HG03558 (cell line): ENCODE results near the gene CAP1.
"Not testable (repeated sequence)": the region's sequence is repeated elsewhere in the genome, so short reads cannot be mapped to it uniquely, and the experiment has no call there.

ENCODE experiments used
- ATAC-seq: cut with Tn5 transposase; IDR thresholded peaks from one replicate; pipeline ENCODE4 v1.9.1; 2021; ENCODE audit warnings: moderate number of reproducible peaks; ENCODE audit not compliant: unreplicated experiment; ENCODE audit errors: extremely low read depth

CAP1 gene

DNA sequence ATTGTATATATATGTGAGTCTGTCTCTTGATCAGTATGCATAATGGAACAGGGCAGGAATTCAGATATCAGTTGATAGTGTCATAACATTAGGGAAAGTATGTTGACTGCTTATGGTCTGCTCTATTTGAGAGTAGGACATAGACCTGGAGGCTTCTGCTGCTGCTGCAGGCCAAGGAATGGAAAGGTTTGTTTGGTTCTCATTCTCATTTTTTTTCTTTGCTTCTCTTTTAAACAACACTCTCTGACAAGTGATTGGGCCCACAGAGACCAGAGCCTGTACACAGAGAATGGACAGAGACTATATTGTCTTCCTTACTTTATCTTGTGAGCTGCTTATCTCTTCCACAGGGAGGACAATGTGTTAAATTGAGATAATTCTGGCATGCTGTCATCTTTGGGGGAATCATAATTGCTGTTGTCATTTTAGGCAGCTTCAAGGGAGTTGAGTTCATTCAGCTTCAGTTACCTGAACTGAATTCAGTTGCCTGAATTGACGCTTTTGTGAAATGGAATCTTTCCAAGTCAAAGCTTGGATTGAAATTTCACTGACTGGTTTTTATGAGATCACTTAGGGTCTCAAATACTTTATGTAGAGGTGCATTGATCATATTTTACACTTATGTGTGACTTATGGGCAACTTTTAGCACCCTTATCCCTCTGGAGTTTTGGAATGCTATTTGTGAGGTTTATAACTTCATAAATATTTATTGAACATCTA, 16.9 kb downstream of the CAP1 start:
- no peak for ATAC-seq

DNA sequence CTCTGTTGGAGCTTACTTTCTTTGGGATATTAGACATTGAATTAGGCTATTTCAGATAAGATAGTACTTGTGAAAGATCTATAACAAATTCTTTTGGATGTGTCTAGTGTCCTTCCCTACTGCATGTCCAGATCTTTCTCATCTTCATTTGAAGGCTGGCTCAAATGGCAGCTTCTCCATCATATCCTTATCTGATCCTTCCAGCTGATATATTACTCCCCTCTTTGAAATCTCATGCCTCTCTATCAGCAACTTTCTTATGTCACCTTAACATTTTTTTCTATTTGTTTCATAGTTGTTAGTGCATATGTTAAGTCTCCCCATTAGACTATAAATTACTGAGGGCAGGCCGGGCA, 17.5 kb downstream of the CAP1 start:
- ATAC-seq, result no peak

DNA sequence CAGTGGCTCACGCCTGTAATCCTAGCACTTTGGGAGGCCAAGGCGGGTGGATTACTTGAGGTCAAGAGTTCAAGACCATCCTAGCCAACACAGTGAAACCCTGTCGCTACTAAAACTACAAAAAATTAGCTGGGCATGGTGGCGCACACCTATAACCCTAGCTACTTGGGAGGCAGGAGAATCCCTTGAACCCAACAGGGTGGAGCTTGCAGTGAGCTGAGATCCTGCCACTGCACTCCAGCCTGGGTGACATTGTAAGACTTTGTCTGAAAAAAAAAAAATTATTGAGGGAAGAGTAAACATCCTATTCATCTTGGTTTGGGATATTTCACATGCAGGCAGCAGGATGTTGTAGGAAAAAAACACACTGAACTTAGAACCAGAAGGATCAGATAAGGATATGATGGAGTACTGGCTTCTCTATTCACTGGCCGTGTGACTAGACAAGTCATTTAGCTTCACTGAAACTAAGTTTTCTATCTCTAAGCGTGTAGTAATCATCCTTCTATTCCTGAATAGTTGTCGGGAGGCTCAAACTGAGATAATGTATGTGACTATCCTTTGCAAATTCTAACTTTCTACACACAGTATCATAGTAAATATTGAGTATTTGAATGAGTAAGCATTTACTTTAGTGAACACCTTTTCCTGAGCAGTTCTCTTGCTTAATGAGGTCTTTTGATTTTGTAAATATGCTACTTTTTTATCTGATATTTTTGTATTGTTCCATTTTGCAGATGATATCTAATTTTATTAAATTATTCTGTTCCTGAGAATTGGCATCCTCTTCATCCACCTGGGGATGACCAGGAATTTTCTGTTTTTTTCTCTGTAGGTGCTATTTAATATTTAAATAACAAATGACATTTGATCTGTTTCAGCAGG, 18.2 kb downstream of the CAP1 start:
- ATAC-seq, result no peak

DNA sequence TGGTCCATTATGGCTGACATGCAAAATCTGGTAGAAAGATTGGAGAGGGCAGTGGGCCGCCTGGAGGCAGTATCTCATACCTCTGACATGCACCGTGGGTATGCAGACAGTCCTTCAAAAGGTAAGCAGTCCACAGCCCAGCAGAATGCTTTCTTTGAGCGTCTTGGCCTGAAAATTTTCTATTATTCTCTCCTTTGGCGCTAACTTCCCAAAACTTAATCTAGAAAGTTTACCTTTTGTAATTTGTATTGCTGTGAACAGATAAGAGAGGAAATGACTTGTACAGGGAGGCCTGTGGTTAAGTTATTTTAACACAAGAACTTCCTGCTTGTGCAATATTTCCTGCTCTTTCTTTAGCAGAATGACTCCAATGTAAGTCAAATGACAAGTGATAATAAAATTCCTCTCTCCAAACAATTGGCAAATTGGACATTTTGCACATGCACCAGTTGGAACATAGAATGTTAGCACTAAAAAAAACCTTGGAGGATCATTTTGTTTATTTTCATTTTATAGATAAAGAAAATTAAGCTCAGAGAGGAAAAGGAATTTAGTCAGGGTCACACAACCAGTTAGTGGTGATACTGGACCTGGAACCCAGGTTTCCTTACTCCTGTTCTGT, 18.9 kb downstream of the CAP1 start:
- no peak for ATAC-seq

DNA sequence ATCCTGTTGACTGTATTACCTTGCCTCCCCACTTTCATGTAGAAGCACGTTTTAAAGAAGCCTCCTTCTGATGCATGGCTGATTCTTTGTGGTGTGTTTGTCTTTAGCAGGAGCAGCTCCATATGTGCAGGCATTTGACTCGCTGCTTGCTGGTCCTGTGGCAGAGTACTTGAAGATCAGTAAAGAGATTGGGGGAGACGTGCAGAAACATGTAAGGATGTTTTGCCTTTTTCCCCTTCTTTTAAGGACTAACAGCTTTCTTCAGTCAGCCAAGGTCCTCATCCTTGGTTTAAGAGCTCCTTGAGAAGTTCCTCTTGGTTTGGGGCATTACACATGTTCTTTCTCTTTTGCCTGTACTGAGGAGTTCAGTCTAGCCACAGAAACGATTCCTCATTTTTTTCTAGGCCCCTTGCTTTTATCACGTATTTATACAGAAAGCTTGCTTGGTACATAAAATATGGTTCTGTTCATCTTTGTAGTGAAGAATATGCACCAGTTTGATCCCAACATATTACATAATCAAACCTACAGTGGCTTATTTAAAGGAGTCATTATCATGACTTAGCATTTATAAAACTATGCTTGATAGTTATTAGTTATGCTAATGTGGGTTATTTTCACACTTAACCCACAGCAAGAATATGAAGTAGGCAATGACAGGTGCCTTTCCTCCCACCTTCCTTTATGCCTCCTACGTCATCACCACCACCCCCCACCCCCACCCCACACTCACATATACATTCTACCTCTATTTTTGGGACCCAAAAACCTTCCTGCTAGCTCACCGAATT, 19.6 kb downstream of the CAP1 start:
- no peak for ATAC-seq

DNA sequence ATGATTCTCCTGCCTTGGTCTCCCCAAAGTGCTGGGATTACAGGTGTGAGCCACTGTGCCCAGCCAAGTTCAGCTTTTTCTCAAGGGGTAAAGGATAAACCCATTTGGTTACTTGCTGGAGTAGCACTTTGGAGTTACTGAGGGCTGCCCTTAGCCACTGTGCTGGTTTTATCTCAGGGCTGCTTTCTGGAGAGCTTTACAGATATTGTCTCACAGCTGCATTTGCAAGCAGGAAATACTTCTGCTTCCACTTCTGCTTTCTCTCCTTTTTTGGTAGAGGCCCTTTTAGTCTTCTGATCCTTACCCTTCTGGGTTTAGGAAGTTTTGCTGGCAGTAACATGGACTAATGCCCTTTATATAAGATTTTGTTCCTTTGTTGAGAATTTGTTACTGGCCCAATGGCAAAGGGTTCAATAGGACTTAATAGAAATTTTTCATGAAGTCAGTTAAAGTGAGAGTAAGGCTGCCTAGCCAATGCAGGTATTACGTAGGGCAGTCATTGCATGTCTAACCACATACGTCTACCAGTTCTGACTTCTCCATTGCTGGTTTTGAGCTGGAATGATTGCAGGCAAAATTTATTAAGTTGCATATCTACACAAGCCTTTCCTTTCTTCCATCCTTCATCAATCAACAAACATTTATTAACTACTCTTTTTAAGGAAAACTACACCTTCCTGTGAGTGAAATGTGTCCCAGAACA, 24.4 kb downstream of the CAP1 start:
- no peak for ATAC-seq

DNA sequence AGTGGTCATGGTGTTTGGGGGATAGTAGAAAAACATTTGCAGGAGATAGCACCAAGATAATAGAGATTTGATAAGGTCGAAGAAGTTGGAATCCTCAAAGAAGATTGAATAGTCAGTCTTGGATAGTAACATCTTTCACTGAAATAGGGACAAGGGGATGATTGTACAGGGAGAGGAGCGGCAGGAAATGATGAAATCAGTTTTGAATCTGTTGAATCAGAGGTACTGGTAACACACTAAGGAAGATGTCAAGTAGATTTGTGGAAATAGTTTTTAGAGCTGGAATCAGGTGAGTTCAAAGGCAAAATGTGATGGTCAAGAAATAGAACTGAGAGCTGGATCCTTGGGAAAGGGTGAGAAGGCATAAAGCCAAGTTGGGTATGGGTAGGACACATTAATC, 26.5 kb downstream of the CAP1 start:
- no peak for ATAC-seq

DNA sequence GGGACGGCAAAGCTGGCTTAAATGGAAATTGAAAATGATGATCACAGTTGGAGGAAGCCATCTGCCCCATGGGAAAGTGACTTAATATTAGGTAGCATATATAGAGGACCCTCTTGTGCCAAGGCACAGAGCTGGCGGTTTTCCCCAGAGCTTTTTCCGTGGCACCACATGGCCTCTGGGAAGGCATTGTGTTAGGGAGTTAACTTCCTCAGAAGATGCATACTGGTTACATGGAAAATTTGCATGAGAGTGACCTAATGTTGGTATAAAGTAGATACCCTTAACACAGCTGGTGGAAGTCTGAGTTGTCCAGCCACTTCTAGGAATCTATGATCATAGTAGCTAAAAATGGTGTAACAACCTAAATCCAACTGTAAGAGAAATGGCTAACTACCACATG, 27.3 kb downstream of the CAP1 start:
- ATAC-seq, result no peak

DNA sequence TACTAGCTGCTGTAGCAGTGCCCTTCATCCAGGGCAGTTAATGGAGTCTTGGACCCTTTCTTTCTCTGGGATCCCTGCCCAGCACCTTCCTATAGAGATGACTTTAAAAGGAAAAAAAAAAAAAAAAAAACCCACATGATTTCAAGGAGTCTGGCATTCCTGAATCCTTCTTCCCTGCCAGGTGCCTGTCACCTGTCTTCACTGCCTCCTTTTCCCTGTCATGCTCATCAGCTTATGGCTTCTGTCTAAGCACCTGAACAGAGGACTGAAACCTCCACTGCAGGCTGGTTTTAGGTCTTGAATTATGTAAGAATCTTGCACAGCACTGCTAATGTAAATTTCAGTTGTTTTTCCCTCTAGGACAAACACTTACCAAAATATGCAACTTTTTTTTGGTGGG, 31.6 kb downstream of the CAP1 start:
- no peak for ATAC-seq

DNA sequence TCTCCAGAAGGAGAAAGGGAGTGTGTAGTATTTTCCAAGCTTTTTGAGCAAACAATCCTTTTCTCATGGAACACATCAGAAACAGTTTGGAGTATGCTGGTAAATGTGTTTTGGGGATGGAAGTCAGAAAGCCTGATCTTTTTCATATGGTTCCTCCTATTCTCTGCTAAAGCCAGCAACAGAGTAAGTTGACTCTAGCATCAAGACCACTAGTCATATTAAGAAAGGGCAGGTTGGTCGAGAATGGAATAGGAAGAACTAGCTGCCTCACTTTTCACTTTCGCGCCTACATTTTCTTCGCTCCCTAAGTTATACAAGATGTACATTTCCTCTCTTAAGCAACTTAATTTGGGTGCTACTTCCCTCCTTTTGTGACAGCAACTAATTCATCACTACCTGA, 32.5 kb downstream of the CAP1 start:
- no peak for ATAC-seq

DNA sequence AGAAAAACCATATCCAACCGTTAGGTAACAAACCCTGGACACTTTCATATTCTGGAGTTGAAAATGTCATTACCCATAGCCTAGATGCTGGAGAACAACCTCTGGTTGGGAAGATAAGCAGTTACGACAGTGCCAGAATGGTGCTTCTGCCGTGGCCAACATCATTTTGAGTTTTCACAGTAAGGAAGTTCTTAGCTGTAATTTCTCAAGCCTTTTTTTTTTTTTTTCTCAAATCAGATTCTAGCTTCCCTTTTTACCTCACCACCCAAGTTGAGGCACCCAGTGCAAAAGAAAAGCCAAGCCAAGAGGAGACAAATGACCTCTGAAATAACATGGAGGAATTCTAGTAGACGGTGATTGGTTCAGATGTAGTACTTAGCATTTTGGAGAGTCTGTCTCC, 34.7 kb downstream of the CAP1 start:
- ATAC-seq, result no peak

DNA sequence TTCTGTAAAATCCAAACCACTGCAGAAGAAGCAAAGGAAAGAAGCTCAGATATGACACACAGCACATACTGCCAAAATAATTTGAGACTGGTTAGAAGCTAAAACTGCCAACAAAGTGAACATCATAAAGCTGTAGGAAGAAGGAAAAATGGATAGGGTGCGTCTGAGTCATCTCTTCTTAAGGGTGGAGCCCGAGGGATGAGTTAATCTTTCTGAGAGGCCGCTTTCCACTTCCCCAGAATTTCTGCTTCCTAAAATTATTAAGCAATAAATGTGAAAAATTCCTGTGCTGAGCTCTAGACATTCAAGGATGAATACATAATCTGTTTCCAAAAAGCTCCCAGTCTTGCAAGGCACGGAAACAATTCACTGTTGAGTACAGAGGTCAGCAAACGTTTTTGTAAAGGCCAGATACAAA, 36.4 kb downstream of the CAP1 start:
- ATAC-seq, result no peak

DNA sequence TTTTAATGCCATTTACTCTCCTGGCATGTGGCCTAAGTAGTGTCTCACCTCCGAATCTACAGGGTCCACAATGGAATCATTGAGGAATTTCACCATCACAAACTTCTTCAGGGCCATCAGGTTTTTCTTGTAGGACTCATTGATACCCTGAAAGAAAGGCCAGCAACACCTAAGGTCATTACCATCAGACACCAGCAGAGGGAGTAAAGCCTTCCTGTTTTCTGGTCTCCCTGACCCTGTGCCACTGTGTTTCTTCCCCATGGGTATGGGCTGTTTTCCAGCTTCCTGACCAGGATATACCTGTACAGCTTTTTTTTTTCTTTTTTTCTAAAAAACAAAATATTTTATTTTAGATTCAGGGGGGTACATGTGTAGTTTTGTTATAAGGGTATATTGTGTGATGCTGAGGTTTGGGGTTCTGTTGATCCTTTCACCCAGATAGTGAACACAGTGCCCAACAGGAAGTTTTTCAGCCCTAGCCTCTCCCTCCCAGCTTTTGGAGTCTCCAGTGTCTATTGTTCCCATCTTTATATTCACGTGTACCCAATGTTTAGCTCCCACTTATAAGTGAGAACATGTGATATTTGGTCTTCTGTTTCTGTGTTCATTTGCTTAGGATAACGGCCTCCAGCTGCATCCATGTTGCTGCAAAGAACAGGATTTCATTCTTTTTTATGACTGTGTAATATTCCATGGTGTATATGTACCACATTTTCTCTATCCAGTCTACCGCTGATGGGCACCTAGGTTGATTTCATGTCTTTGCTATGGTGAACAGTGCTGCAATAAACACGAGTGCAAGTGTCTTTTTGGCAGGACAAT, 38.2 kb downstream of the CAP1 start:
- ATAC-seq, result no peak

DNA sequence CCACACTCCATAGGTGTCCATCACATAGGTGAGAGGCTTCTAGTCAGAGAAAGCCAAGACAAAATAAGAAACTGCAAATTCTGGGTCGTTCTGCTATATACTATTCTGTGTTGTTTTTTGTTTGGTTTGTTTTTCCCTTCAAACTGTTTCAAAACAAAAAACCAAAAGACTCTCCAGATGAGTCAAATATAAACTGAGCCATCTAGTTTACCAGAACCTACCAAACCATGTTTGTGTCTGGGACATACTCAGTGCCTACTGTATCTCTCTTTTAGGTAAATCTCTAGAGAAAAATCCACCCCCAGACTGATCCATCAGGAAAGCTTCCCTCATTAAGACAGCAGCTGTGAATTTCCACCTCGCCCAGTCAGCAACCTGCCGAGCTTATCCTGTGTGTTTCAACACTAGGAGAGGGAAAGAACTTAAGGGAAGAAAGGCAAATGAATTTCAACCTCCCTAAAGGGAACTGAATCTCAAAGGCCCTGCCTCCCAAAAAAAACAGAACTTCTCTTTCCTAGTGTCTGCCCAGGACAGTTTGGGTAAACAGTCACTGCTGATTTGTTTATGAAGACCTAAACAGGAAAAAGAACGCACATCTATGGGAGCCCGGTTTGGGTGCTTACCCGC, 39.4 kb downstream of the CAP1 start:
- no peak for ATAC-seq

DNA sequence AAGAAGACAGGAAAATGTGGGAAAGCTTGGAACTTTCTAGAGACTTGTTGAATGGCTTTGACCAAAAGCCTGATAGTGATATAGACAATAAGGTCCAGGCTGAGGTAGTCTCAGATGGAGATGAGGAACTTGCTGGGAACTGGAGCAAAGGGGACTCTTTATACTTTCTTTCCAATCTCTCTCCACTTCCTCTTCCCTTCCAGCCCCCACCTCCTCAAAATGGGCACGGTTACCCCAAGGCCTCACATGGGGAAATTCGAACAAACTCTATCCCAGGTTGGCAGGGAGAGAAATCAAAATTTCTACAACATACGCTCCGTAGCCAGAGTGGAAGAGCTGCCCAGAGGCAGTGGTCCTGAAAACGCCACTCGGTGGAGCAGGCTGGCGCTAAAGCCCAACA, 41.3 kb downstream of the CAP1 start:
- no peak for ATAC-seq

DNA sequence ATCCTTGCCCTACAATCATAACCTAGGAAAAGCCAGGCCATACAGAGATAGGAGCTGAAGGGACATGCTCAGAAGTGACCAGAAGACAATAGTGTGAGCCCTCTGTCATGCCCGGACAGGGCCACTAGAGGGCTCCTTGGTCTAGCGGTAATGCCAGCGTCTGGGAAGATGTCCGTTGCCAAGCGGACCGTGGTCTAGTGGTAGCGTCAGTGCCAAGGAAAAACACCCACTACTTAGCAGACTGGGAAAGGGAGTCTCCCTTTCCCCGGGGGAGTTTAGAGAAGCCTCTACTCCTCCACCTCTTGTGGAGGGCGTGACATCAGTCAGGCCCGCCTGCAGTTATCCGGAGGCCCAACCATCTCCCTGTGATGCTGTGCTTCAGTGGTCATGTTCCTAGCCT, 44.2 kb downstream of the CAP1 start:
- not testable (repeated sequence) for ATAC-seq

DNA sequence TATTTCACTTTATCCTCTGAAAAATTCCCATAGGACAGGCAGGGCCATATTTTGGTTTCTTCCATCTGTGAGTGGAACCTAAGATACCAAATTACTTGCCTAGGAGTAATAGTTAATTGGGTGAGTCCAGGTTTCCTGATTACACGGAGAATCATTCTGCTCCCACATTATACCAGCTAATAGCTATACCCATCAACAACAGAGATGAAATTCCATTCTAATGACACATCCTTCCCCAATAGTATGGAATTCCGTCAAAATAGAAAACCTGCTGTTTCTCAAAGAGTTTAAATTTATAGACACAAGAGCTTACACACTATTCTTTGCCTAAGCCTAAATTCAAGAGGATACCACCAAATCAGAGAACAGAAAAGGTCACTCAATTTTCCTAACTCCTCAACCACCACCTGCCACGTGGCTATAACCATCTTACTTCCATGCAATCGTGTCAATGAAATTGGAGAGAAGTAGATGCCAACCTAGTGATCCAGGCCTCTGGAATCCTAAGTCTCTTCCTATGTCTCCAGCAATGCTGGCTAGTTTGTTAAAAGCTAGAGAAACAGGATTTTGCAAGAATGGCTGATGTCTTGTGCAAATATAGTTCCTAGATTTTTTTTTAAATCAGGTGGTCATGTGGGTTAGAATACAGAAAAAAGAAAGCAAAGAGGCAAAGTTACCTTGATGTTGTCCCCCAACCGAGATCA, 50.3 kb downstream of the CAP1 start:
- ATAC-seq, result no peak

DNA sequence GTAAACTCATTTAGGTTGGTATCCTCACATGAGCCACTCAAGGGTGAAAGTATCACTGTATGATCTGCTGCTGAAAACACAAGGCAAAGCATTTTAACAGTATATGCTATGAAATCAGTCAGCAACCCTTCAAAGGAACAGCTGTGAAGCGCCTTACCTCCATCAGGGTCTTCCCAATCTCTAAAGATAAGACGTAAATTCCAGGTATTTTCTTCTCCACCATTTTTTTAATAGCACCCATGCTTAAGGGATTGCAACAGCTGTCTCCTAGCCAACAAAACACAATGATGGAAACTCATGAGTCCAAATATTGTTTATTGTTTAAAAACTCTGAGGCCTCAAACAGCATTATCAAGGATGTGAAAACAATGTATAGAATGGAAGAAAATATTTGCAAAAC, 51.7 kb downstream of the CAP1 start:
- no peak for ATAC-seq
